ENCODE data around the gene TCF7. TPM values are rescaled to one million over a fixed set of nuclear protein-coding genes. Genes with fewer than 3 reads are reported as not detected.

TCF7 gene
- total RNA-seq, 1 donor: 193 TPM

DNA sequence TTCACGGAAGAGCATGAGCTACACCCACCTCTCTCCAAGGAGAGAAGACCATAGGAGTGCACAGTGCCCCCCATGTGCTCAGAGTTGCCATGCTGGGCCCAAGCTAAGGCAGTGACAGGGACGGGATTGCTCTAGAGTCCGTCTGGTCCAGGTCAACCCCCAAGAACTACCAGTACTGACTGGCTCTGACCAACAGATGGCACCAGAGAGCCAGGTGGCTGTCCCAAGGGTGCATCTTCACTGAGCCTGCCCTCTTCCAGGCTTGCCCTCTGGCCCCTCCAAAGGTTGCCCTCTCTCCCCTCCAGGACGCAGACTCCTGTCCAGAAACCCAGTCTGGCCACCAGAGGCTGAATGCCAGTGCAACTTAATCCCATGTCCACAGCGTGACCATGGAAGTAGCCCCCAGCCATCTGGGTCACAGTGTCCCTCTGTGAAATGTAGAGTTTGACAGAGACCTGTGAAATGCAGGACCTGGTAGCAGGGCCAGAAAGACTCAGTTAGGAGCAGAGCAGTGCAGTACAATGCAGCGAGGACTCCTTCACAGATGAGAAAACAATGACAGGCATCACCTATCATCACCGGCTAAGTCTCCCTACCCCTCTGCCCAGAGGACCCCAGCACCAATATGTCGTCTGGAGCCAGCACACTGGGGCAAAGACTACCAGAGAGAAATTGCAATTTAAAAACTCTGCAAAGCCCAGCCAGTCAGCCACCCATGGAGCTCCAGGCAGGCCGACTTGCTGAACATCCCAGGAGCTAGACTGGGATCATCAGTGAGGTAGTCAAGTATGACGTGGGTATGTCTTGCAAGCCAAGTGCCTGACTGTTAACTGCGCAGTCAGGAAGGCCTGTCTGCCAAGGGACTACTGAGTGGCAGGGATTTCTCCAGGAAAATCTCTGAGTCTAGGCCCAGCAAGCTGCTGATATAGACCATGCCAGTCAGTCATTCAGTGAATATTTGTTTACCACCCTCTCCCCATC is 70.0 kb downstream of the TCF7 start:
- H3K27me3 ChIP-seq (ENCODE audit: insufficient read depth, low read length): no peaks in the 10 kb centered on the region
- H3K4me3 ChIP-seq (ENCODE audit: low read length): no peak overlapping the region
- no peaks in the 10 kb centered on the region for H3K9me3 ChIP-seq (ENCODE audit: low read depth, low read length)
- no peaks in the 10 kb centered on the region for H3K4me1 ChIP-seq (ENCODE audit: insufficient read depth, low read length)

DNA sequence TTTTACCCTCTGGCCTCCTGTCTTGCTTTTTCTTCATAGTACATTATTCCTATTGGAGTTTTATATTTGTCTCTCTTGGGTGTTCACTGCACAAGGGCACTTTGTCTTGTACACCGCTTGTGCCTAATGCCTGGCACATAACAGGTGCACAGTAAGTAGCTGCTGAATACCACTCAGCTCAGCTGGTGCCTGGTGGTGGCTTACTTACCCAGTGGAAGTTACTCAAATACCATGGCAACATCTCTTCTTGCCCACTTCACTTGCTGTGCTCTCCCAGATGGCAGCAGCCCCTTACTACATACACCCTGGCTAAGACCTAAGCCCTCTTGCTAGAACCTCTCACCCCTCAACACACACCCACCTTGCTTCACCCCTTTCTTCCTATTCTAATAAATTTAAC is 73.6 kb downstream of the TCF7 start:
- Histone ChIP-seq H3K4me3 (ENCODE audit: low read length) (no peak overlapping the region), H3K27me3 (ENCODE audit: insufficient read depth, low read length) (no peaks in the 10 kb centered on the region), H3K4me1 (ENCODE audit: insufficient read depth, low read length) (no peaks in the 10 kb centered on the region), H3K9me3 (ENCODE audit: low read depth, low read length) (no peaks in the 10 kb centered on the region)

- Histone ChIP-seq H3K9me3 (ENCODE audit: low read depth, low read length) (no peaks in the 10 kb centered on the region), H3K4me1 (ENCODE audit: insufficient read depth, low read length) (no peaks in the 10 kb centered on the region), H3K4me3 (ENCODE audit: low read length) (no peak overlapping the region), H3K27me3 (ENCODE audit: insufficient read depth, low read length) (no peaks in the 10 kb centered on the region)
Observed at GRCh38 chr5:134189031-134189430, 74.5 kb downstream of the TCF7 start.

GRCh38 chr5:134195666-134196065 is 81.2 kb downstream of the TCF7 start:
- Histone ChIP-seq H3K9me3 (ENCODE audit: low read depth, low read length) (no peaks in the 10 kb centered on the region), H3K27me3 (ENCODE audit: insufficient read depth, low read length) (no peaks in the 10 kb centered on the region), H3K4me3 (ENCODE audit: low read length) (no peak overlapping the region), H3K4me1 (ENCODE audit: insufficient read depth, low read length) (no peaks in the 10 kb centered on the region)

Other genes with a start within 250 kb of the TCF7 start
- 26.6 TPM for gene C5orf15, start 146.1 kb upstream of the TCF7 start, total RNA-seq
- gene VDAC1, start 109.7 kb upstream of the TCF7 start, total RNA-seq: 94.9 TPM
- 229 TPM for gene SKP1, start 62.3 kb downstream of the TCF7 start, total RNA-seq
- gene PPP2CA, start 111.4 kb downstream of the TCF7 start, total RNA-seq: 173 TPM

All from mononuclear cell (primary cell).